SK-N-MC (cell line): Measurements from ENCODE around the gene GNAT3.

Experiments
- EZH2 ChIP-seq: fragments of 200-600 bp; sonication (generic); IDR thresholded peaks from one replicate; pipeline ENCODE4 v1.6.1; 2017; ENCODE audit warnings: antibody characterized with exemption
- FOXP2 ChIP-seq: optimal IDR thresholded peaks from 2 replicates; pipeline ENCODE3; 2011; ENCODE audit warnings: mild to moderate bottlenecking, moderate library complexity; ENCODE audit not compliant: insufficient read depth; ENCODE audit errors: extremely low read length, control extremely low read depth
- POLR2AphosphoS5 ChIP-seq: IDR thresholded peaks from 2 replicates; pipeline ENCODE4 v1.6.1; 2012; ENCODE audit warnings: mild to moderate bottlenecking, low read depth, low read length, borderline replicate concordance

- TF ChIP-seq EZH2 (no peak), POLR2AphosphoS5 (no peak), FOXP2 (no peak)
These were observed 62.0 kb downstream of the GNAT3 start for GRCh38 chr7:80449836-80450235.
